CD14-positive monocyte (primary cell): ENCODE data around the gene WNT8B. TPM values are rescaled to one million over a fixed set of nuclear protein-coding genes. Genes with fewer than 3 reads are reported as not detected.

Source experiments
- DNase-seq, 3 donors: peaks; one replicate each; pipeline ENCODE4 v3.0.0-alpha.2; 2011 to 2022
- H2AFZ ChIP-seq: 2 replicates; pipeline ENCODE4 v1.6.0; 2012; ENCODE audit warnings: mild to moderate bottlenecking, low read depth, low read length, inconsistent platforms; ENCODE audit not compliant: insufficient read depth, poor library complexity, severe bottlenecking
- H3K27ac ChIP-seq, 2 donors: 1 replicate in 1 of 2; 2 replicates in 1 of 2; pipeline ENCODE4 v1.5.1; 2012 to 2013; ENCODE audit warnings: low read length in 2 of 2, control low read depth in 1 of 2, inconsistent platforms in 1 of 2, low read depth in 1 of 2, mild to moderate bottlenecking in 1 of 2
- H3K27me3 ChIP-seq, 2 donors: one replicate each; pipeline versions ENCODE4 v1.6.0 to v1.6.1; 2011 to 2013; ENCODE audit warnings: low read length in 2 of 2; ENCODE audit not compliant: control insufficient read depth in 2 of 2, insufficient read depth in 2 of 2
- H3K36me3 ChIP-seq, 2 donors: replicated peaks in 1 of 2; 1 replicate in 1 of 2; 2 replicates in 1 of 2; pipeline versions ENCODE4 v1.5.1 to v1.6.1; 2012 to 2013; ENCODE audit warnings: low read length in 2 of 2, control low read depth in 1 of 2, inconsistent platforms in 1 of 2, mild to moderate bottlenecking in 1 of 2; ENCODE audit not compliant: insufficient read depth in 2 of 2, control insufficient read depth in 1 of 2
- H3K4me1 ChIP-seq, 2 donors: 1 replicate in 1 of 2; 2 replicates in 1 of 2; pipeline versions ENCODE4 v1.5.1 to v1.6.1; 2012 to 2013; ENCODE audit warnings: low read length in 2 of 2, control low read depth in 1 of 2, inconsistent platforms in 1 of 2, mild to moderate bottlenecking in 1 of 2, moderate library complexity in 1 of 2; ENCODE audit not compliant: insufficient read depth in 2 of 2, control insufficient read depth in 1 of 2
- H3K4me2 ChIP-seq: replicated peaks from 2 replicates; pipeline ENCODE3; 2012; ENCODE audit warnings: low read length, moderate library complexity, mild to moderate bottlenecking; ENCODE audit not compliant: poor library complexity, severe bottlenecking; ENCODE audit errors: extremely low read depth
- H3K4me3 ChIP-seq, 3 experiments: fragments of 200-600 bp in 1 of 3; sonication (generic) in 1 of 3; replicated peaks in 1 of 3; 1 replicate in 2 of 3; 2 replicates in 1 of 3; pipeline ENCODE4 v1.5.1; 2011 to 2013; ENCODE audit warnings: low read length in 3 of 3, mild to moderate bottlenecking in 3 of 3, control low read depth in 2 of 3, low read depth in 2 of 3, inconsistent platforms in 1 of 3, moderate library complexity in 1 of 3
- H3K79me2 ChIP-seq: 2 replicates; pipeline ENCODE4 v1.6.0; 2012; ENCODE audit warnings: mild to moderate bottlenecking, control low read depth, inconsistent platforms, low read length, moderate library complexity; ENCODE audit not compliant: insufficient read depth
- H3K9ac ChIP-seq: 2 replicates; pipeline ENCODE4 v1.6.0; 2017; ENCODE audit warnings: low read length, mild to moderate bottlenecking; ENCODE audit not compliant: insufficient read depth, poor library complexity, severe bottlenecking
- H3K9me3 ChIP-seq, 2 donors: replicated peaks in 1 of 2; 1 replicate in 1 of 2; 2 replicates in 1 of 2; pipeline versions ENCODE4 v1.5.1 to v1.6.1; 2012 to 2013; ENCODE audit warnings: low read length in 2 of 2, control low read depth in 1 of 2; ENCODE audit not compliant: control insufficient read depth in 1 of 2, insufficient read depth in 1 of 2
- H4K20me1 ChIP-seq: 2 replicates; pipeline ENCODE4 v1.6.0; 2012; ENCODE audit warnings: mild to moderate bottlenecking, low read length, control low read depth, moderate library complexity; ENCODE audit not compliant: insufficient read depth
- H3K27ac Mint-ChIP-seq, 7 donors: one replicate each; pipeline ENCODE4 v1.8.0; 2020; ENCODE audit warnings: mild to moderate bottlenecking in 7 of 7, mixed read lengths in 7 of 7, moderate library complexity in 6 of 7, inconsistent platforms in 2 of 7
- H3K27me3 Mint-ChIP-seq, 3 donors: one replicate each; pipeline ENCODE4 v1.8.0; 2021 to 2022; ENCODE audit warnings: low read depth in 3 of 3, mild to moderate bottlenecking in 3 of 3, mixed read lengths in 3 of 3, moderate library complexity in 3 of 3, inconsistent platforms in 1 of 3
- H3K36me3 Mint-ChIP-seq, 2 donors: one replicate each; pipeline ENCODE4 v1.8.0; 2020; ENCODE audit warnings: mixed read lengths in 2 of 2, inconsistent platforms in 1 of 2, mild to moderate bottlenecking in 1 of 2
- H3K4me1 Mint-ChIP-seq: one replicate; pipeline ENCODE4 v1.8.0; 2020; ENCODE audit warnings: mild to moderate bottlenecking, mixed read lengths
- H3K4me3 Mint-ChIP-seq, 2 donors: one replicate each; pipeline ENCODE4 v1.8.0; 2020; ENCODE audit warnings: mild to moderate bottlenecking in 2 of 2, mixed read lengths in 2 of 2, moderate library complexity in 1 of 2
- H3K9me3 Mint-ChIP-seq, 7 donors: one replicate each; pipeline ENCODE4 v1.8.0; 2020 to 2022; ENCODE audit warnings: mixed read lengths in 7 of 7, mild to moderate bottlenecking in 6 of 7, moderate library complexity in 6 of 7, inconsistent platforms in 2 of 7
- CTCF ChIP-seq: fragments of 200-600 bp; IDR thresholded peaks from one replicate; pipeline ENCODE4 v1.8.0; 2022; ENCODE audit warnings: antibody characterized with exemption, mild to moderate bottlenecking
- whole genome bisulfite sequencing: methylation state at CpG from one replicate; pipeline ENCODE4 v1.1.5; 2013; ENCODE audit warnings: missing lambda C conversion rate; ENCODE audit not compliant: insufficient coverage; 5-methylcytosine and 5-hydroxymethylcytosine counted together
- intact Hi-C, 2 donors: fragments of 100-400 bp; cut with micrococcal nuclease; formaldehyde crosslinking; loops; one replicate each; pipeline versions ENCODE4 v1.15.0 to v1.15.1; 2023
- polyA plus RNA-seq, 3 donors: library from polyadenylated mRNA; depleted of rRNA in 1 of 3; unstranded in 2 of 3; stranded (reverse) in 1 of 3; fragments of 300-500 nt in 2 of 3; fragments of >200 nt in 1 of 3; fragmentation: Illumina TruSeq in 2 of 3; gene quantifications; 1 replicate in 2 of 3; 2 replicates in 1 of 3; pipeline ENCODE4 v1.2.3, GENCODE V29; 2012 to 2021

The WNT8B gene
- polyA plus RNA-seq, 3 donors = not detected

GRCh38 chr10:100508691-100509150 lies 45.9 kb downstream of the WNT8B start:
- DNase-seq = no peak
- Histone ChIP-seq H3K27ac (no peak overlapping the region), H3K9me3 (no peaks in the 10 kb centered on the region), H3K4me3 (no peak overlapping the region), H3K4me2 (no peak overlapping the region), H3K9ac (no peak overlapping the region), H2AFZ (no peak overlapping the region), H3K27me3 (no peaks in the 10 kb centered on the region), H3K4me1 (peaks cover 12% of the 10 kb centered on the region in 2 donors), H3K36me3 (peaks cover 23 to 47% of the 10 kb centered on the region in 2 donors), H4K20me1 (no peaks in the 10 kb centered on the region), H3K79me2 (no peaks in the 10 kb centered on the region)
- 100% methylated on average over 1 of the region's 3 CpGs for WGBS
- intact Hi-C loops = no loop called here
- Mint-ChIP-seq H3K4me3 (no peak overlapping the region), H3K4me1 (peaks cover 10% of the 10 kb centered on the region), H3K27me3 (no peaks in the 10 kb centered on the region), H3K36me3 (peaks cover 51 to 60% of the 10 kb centered on the region in 2 donors), H3K27ac (peak overlapping the region in 1 of 7 donors; percentile 21), H3K9me3 (no peaks in the 10 kb centered on the region)
- TF ChIP-seq CTCF = peak; percentile 20

GRCh38 chr10:100509241-100509840 lies 46.5 kb downstream of the WNT8B start:
- intact Hi-C loops = no loop called here
- H3K9ac ChIP-seq = no peak overlapping the region
- 94% methylated on average over 6 of the region's 8 CpGs for WGBS
- no peak overlapping the region for H3K27ac ChIP-seq
- H3K4me3 ChIP-seq = no peak overlapping the region
- H3K4me1 ChIP-seq = peaks cover 12% of the 10 kb centered on the region in 2 donors
- DNase-seq = no peak
- Mint-ChIP-seq H3K27me3 (no peaks in the 10 kb centered on the region), H3K27ac (no peak overlapping the region), H3K9me3 (no peaks in the 10 kb centered on the region), H3K4me1 (peaks cover 10% of the 10 kb centered on the region), H3K36me3 (peaks cover 50 to 59% of the 10 kb centered on the region in 2 donors), H3K4me3 (no peak overlapping the region)
- H2AFZ ChIP-seq = no peak overlapping the region
- no peaks in the 10 kb centered on the region for H3K79me2 ChIP-seq
- TF ChIP-seq CTCF = no peak
- no peak overlapping the region for H3K4me2 ChIP-seq
- H3K9me3 ChIP-seq = no peaks in the 10 kb centered on the region
- H4K20me1 ChIP-seq = no peaks in the 10 kb centered on the region
- no peaks in the 10 kb centered on the region for H3K27me3 ChIP-seq
- H3K36me3 ChIP-seq = peaks cover 23 to 47% of the 10 kb centered on the region in 2 donors
